IMR-90 (cell line): ENCODE measurements around the gene FBXL7. TPM values are rescaled to one million over a fixed set of nuclear protein-coding genes. Genes with fewer than 3 reads are reported as not detected.

ENCODE experiments used
- ATAC-seq: fragments of 200-7000 bp; cut with Tn5 transposase; 2 replicates; pipeline ENCODE4 v1.9.1; 2020; ENCODE audit warnings: low read depth, mild to moderate bottlenecking, moderate library complexity
- BruUV-seq: library from RNA; stranded (reverse); fragments of 400-500 nt; replicated peaks from 2 replicates; lab custom pipeline; 2021; lab: Mats Ljungman, UMichigan
- CTCF ChIA-PET: fragments of 300-600 bp; formaldehyde crosslinking; extraction: SDS; loops from one replicate; lab custom pipeline; 2021; ENCODE audit warnings: antibody characterized with exemption; lab: Yijun Ruan, JAX
- POLR2A ChIA-PET: fragments of 300-600 bp; sonication (Branson Sonifier 250); formaldehyde crosslinking; loops from one replicate; lab custom pipeline; 2022; ENCODE audit warnings: antibody characterized with exemption; ENCODE audit not compliant: unreplicated experiment; lab: Charles Lee
- DNase-seq: peaks from one replicate; pipeline ENCODE4 v3.0.0; 2013
- H2AFZ ChIP-seq: replicated peaks from 2 replicates; pipeline ENCODE3; 2013; ENCODE audit warnings: low read length, mild to moderate bottlenecking; ENCODE audit not compliant: poor library complexity
- H2AK5ac ChIP-seq: 2 replicates; pipeline ENCODE4 v1.6.1; 2013; ENCODE audit warnings: low read depth, low read length, inconsistent platforms
- H2AK9ac ChIP-seq: replicated peaks from 2 replicates; pipeline ENCODE3; 2013; ENCODE audit warnings: mild to moderate bottlenecking, low read depth, low read length, moderate library complexity; ENCODE audit not compliant: poor library complexity
- H2BK120ac ChIP-seq: 2 replicates; pipeline ENCODE4 v1.6.1; 2013; ENCODE audit warnings: low read depth, low read length, inconsistent platforms
- H2BK15ac ChIP-seq: 3 replicates; pipeline ENCODE4 v1.6.1; 2013; ENCODE audit warnings: low read depth, low read length, inconsistent platforms
- H2BK20ac ChIP-seq: 2 replicates; pipeline ENCODE4 v1.6.1; 2013; ENCODE audit warnings: low read depth, mild to moderate bottlenecking, inconsistent platforms, low read length, moderate library complexity
- H2BK5ac ChIP-seq: 2 replicates; pipeline ENCODE4 v1.6.1; 2013; ENCODE audit warnings: mild to moderate bottlenecking, low read depth, low read length, inconsistent platforms; ENCODE audit not compliant: poor library complexity, severe bottlenecking
- H3K14ac ChIP-seq: replicated peaks from 2 replicates; pipeline ENCODE4 v1.6.1; 2013; ENCODE audit warnings: low read depth, low read length, inconsistent platforms
- H3K18ac ChIP-seq: 2 replicates; pipeline ENCODE4 v1.6.1; 2013; ENCODE audit warnings: low read depth, low read length, control low read depth
- H3K23ac ChIP-seq: 2 replicates; pipeline ENCODE4 v1.6.1; 2013; ENCODE audit warnings: low read depth, low read length, inconsistent platforms
- H3K27ac ChIP-seq: 2 replicates; pipeline ENCODE4 v1.5.1; 2013; ENCODE audit warnings: mild to moderate bottlenecking, control low read depth, low read length; ENCODE audit not compliant: insufficient read depth
- H3K27me3 ChIP-seq: 2 replicates; pipeline ENCODE4 v1.6.1; 2013; ENCODE audit warnings: low read length; ENCODE audit not compliant: control insufficient read depth, insufficient read depth
- H3K36me3 ChIP-seq: 2 replicates; pipeline ENCODE4 v1.6.1; 2013; ENCODE audit warnings: low read length, mixed read lengths; ENCODE audit not compliant: control insufficient read depth, insufficient read depth
- H3K4ac ChIP-seq: 2 replicates; pipeline ENCODE4 v1.6.1; 2013; ENCODE audit warnings: low read depth, low read length, inconsistent platforms
- H3K4me1 ChIP-seq: 2 replicates; pipeline ENCODE4 v1.6.1; 2013; ENCODE audit warnings: low read length, mixed read lengths; ENCODE audit not compliant: control insufficient read depth, insufficient read depth
- H3K4me2 ChIP-seq: 2 replicates; pipeline ENCODE4 v1.6.1; 2013; ENCODE audit warnings: low read depth, mild to moderate bottlenecking, control low read depth, low read length, moderate library complexity
- H3K4me3 ChIP-seq: 2 replicates; pipeline ENCODE4 v1.5.1; 2013; ENCODE audit warnings: low read depth, mild to moderate bottlenecking, control low read depth, low read length, moderate library complexity; ENCODE audit not compliant: insufficient read depth
- H3K56ac ChIP-seq: 2 replicates; pipeline ENCODE4 v1.6.1; 2013; ENCODE audit warnings: low read length, inconsistent platforms; ENCODE audit not compliant: insufficient read depth; ENCODE audit errors: extremely low read depth
- H3K79me1 ChIP-seq, 2 experiments: 2 replicates each; pipeline ENCODE4 v1.6.1; 2013; ENCODE audit warnings: low read length in 2 of 2, inconsistent platforms in 1 of 2, low read depth in 1 of 2
- H3K9ac ChIP-seq: 2 replicates; pipeline ENCODE4 v1.6.1; 2013; ENCODE audit warnings: low read depth, low read length, control low read depth
- H3K9me1 ChIP-seq: 2 replicates; pipeline ENCODE4 v1.6.1; 2013; ENCODE audit warnings: low read length, inconsistent platforms; ENCODE audit not compliant: insufficient read depth
- H3K9me3 ChIP-seq: 2 replicates; pipeline ENCODE4 v1.6.1; 2013; ENCODE audit warnings: low read length; ENCODE audit not compliant: control insufficient read depth, insufficient read depth
- H4K20me1 ChIP-seq: 2 replicates; pipeline ENCODE4 v1.6.1; 2013; ENCODE audit warnings: low read length, inconsistent platforms; ENCODE audit not compliant: insufficient read depth
- H4K5ac ChIP-seq: 2 replicates; pipeline ENCODE4 v1.6.1; 2013; ENCODE audit warnings: mild to moderate bottlenecking, low read depth, low read length, control low read depth
- H4K8ac ChIP-seq, 2 experiments: 2 replicates each; pipeline ENCODE4 v1.6.1; 2013; ENCODE audit warnings: low read depth in 2 of 2, low read length in 2 of 2, control low read depth in 1 of 2, inconsistent platforms in 1 of 2
- H4K91ac ChIP-seq: 2 replicates; pipeline ENCODE4 v1.6.1; 2013; ENCODE audit warnings: low read depth, low read length, inconsistent platforms; ENCODE audit not compliant: insufficient read depth
- CEBPB ChIP-seq: IDR thresholded peaks from 2 replicates; pipeline ENCODE4 v1.6.1; 2012; ENCODE audit warnings: low read depth, low read length, improper control_type of control experiment
- MXI1 ChIP-seq: IDR thresholded peaks from 2 replicates; pipeline ENCODE4 v1.6.1; 2012; ENCODE audit warnings: low read depth, mild to moderate bottlenecking, low read length, moderate library complexity, borderline replicate concordance
- NFE2L2 ChIP-seq: fragments of 150-350 bp; IDR thresholded peaks from 2 replicates; pipeline ENCODE4 v1.6.1; 2016; ENCODE audit warnings: low read depth, mild to moderate bottlenecking, low read length
- RFX5 ChIP-seq: IDR thresholded peaks from 2 replicates; pipeline ENCODE4 v1.8.0; 2012; ENCODE audit warnings: low read depth, mild to moderate bottlenecking, low read length, moderate library complexity
- SMC3 ChIP-seq: fragments of 150-350 bp; IDR thresholded peaks from 2 replicates; pipeline ENCODE4 v1.6.1; 2016; ENCODE audit warnings: low read depth, mild to moderate bottlenecking, antibody characterized with exemption, low read length, moderate library complexity
- WGBS, 2 experiments: methylation state at CpG; one replicate each; pipeline versions ENCODE4 v1.1.5 to v1.1.7; 2013; ENCODE audit warnings: missing lambda C conversion rate in 2 of 2; ENCODE audit not compliant: insufficient read length in 1 of 2; ENCODE audit errors: extremely low coverage in 2 of 2; 5-methylcytosine and 5-hydroxymethylcytosine counted together
- dilution Hi-C: fragments of 300-500 bp; cut with HindIII; formaldehyde crosslinking; loops from one replicate; pipeline ENCODE4 v1.14.3; 2018; ENCODE audit warnings: low sequenced_read_pairs; ENCODE audit not compliant: unreplicated experiment
- in situ Hi-C: fragments of 300-500 bp; cut with MboI; formaldehyde crosslinking; loops from 3 replicates; pipeline ENCODE4 v1.14.3; 2019; ENCODE audit warnings: low sequenced_read_pairs, inconsistent platforms, mixed read lengths
- intact Hi-C: fragments of 100-400 bp; cut with micrococcal nuclease; formaldehyde crosslinking; loops from 2 replicates; pipeline ENCODE4 v1.10.0; 2022
- polyA plus RNA-seq, 3 experiments: library from polyadenylated mRNA; depleted of rRNA; stranded (reverse); fragments of >200 nt; gene quantifications; 2 replicates each; pipeline ENCODE4 v1.2.3, GENCODE V29; 2012; ENCODE audit warnings: low replicate concordance in 1 of 3
- total RNA-seq: library from RNA; depleted of rRNA; stranded (reverse); fragments of >200 nt; gene quantifications from 2 replicates; pipeline ENCODE4 v1.2.3, GENCODE V29; 2012

Gene FBXL7
- total and polyA plus RNA-seq, 2 of the 4 experiments (the other 2 are of a cell fraction) = 4.1 to 10.2 TPM

DNA sequence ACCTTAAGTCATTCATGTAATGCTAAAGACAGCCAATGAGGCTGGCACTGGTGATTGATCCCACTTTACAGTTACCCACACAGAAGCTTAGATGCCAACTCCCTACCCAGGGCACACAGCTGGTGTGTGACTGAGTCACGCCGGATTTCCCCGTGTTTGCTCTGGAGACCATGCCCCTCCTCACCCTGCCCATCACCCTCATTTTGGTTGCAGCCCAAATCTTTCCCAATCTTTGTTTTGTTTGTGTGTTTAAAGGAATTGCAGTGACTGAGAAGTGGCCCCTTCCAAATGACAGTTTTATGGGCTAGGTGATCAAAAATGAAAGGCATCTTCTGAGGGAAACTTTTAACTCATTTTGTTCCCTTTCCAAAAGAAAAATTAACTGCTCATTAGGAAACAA lies 10.9 kb downstream of the FBXL7 start:
- Histone ChIP-seq H3K9me3 (no peaks in the 10 kb centered on the region), H3K4me3 (no peak overlapping the region), H4K8ac (no peak overlapping the region), H2AFZ (no peak overlapping the region), H2BK20ac (no peak overlapping the region), H3K56ac (no peak overlapping the region), H2AK5ac (peak overlapping the region; percentile 26; the same call in 1 of the 2 replicates), H4K91ac (no peak overlapping the region), H3K36me3 (no peaks in the 10 kb centered on the region), H2BK120ac (no peak overlapping the region), H3K27ac (no peak overlapping the region), H4K5ac (no peak overlapping the region), H3K79me1 (peaks cover 25 to 62% of the 10 kb centered on the region in 2 experiments), H2BK5ac (no peak overlapping the region), H3K4me1 (peaks cover 10% of the 10 kb centered on the region), H3K14ac (0 out of 2 replicates have a peak overlapping the region, but pooled peaks have one; percentile 2), H3K23ac (no peak overlapping the region), H2AK9ac (no peak overlapping the region), H3K18ac (no peak overlapping the region), H3K27me3 (no peaks in the 10 kb centered on the region), H2BK15ac (no peak overlapping the region), H4K20me1 (peaks cover 6% of the 10 kb centered on the region; the same call in 1 of the 2 replicates), H3K9ac (no peak overlapping the region), H3K4me2 (peak overlapping the region; percentile 25), H3K9me1 (peaks cover 4% of the 10 kb centered on the region; the same call in 1 of the 2 replicates), H3K4ac (no peak overlapping the region)
- ATAC-seq (peak; percentile 40; the same call in 1 of the 2 replicates), DNase-seq (peak; percentile 16)
- intact Hi-C loops (loop anchor here (5.0 kb wide), 1 partner anchor 296 kb away; no protein-coding TSS in a partner anchor), in situ Hi-C loops (loop anchor here (25.0 kb wide), 1 partner anchor 799 kb away; no protein-coding TSS in a partner anchor), dilution Hi-C loops (no loop called here)
- no CpG with 5 or more reads among the region's 3 CpGs for WGBS, 2 experiments
- BruUV-seq = no TSS peak
- POLR2A ChIA-PET = interaction anchor here (0.6 kb wide), 1 partner anchor 135 kb away, joined by 3 read pairs; no protein-coding TSS in a partner anchor
- CTCF ChIA-PET = interaction anchor here (0.9 kb wide), 1 partner anchor 314 kb away, joined by 3 read pairs; no protein-coding TSS in a partner anchor
- TF ChIP-seq NFE2L2 (no peak), MXI1 (no peak), RFX5 (no peak), CEBPB (no peak), SMC3 (no peak)
